Measurements from ENCODE around the gene KLB. TPM values are rescaled to one million over a fixed set of nuclear protein-coding genes. Genes with fewer than 3 reads are reported as not detected.

The KLB gene
- total RNA-seq (2014; rRNA removed; shearing (Covaris generic)): 0.03 TPM in 1 of 2 replicates, not detected in the other
- polyA plus RNA-seq (2016; fragmentation: Nextera tagmentation; extraction: Ambion mirVana): 0.19 and 0.21 TPM in 2 replicates
- long read RNA-seq: 0 reads

DNA sequence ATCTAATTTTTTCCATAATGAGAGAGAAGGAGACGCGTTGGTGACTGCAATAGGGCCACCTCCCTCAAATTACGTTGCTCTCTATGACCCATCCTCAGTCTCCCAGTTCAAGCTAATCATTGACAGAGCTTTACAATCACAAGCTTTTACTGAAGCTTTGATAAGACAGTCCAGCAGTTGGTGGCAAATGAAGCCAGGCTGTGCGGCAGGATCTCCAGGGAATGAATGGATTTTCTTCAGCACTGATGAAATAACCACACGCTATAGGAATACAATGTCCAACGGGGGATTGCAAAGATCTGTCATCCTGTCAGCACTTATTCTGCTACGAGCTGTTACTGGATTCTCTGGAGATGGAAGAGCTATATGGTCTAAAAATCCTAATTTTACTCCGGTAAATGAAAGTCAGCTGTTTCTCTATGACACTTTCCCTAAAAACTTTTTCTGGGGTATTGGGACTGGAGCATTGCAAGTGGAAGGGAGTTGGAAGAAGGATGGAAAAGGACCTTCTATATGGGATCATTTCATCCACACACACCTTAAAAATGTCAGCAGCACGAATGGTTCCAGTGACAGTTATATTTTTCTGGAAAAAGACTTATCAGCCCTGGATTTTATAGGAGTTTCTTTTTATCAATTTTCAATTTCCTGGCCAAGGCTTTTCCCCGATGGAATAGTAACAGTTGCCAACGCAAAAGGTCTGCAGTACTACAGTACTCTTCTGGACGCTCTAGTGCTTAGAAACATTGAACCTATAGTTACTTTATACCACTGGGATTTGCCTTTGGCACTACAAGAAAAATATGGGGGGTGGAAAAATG, at the start of gene KLB:
Gene KLB, plus strand, starts transcription at position 168 of the 821 bp plus-strand sequence. Its CDS starts 20 bp downstream, at position 188.
- H3K27ac ChIP-seq (ENCODE audit: low read depth): no peak within 1 kb of the TSS
- H3K9me2 ChIP-seq (ENCODE audit: insufficient read depth): no peaks in the 10 kb centered on the region
- no peaks in the 10 kb centered on the region for H3K36me3 ChIP-seq (ENCODE audit: insufficient read depth)
- H3K27me3 ChIP-seq (ENCODE audit: insufficient read depth): no peaks in the 10 kb centered on the region
- no peaks in the 10 kb centered on the region for H3F3A ChIP-seq (replicated peaks; ENCODE audit: low read depth)
- Mint-ChIP-seq H3K27ac (no peak within 1 kb of the TSS), H3K9me3 (no peaks in the 10 kb centered on the region), H3K4me3 (no peak within 1 kb of the TSS), H3K27me3 (ENCODE audit: insufficient read depth, low read depth, poor library complexity) (no peaks in the 10 kb centered on the region), H3K4me1 (no peaks in the 10 kb centered on the region), H3K36me3 (ENCODE audit: low read depth) (no peaks in the 10 kb centered on the region)
- no peaks in the 10 kb centered on the region for H3K79me2 ChIP-seq (replicated peaks; ENCODE audit: insufficient read depth)
- H3K4me1 ChIP-seq (ENCODE audit: insufficient read depth): no peaks in the 10 kb centered on the region
- 0 out of 2 replicates have a peak within 1 kb of the TSS, but pooled peaks have one; percentile 8 for H2AFZ ChIP-seq
- H3K4me2 ChIP-seq: no peak within 1 kb of the TSS
- TF ChIP-seq ZNF114 (CRISPR knock-in tag; IDR thresholded peaks at IDR 0.05): no peak
- TF ChIP-seq CREB1 (CRISPR knock-in tag; IDR thresholded peaks at IDR 0.05; ENCODE audit: low read depth): no peak
- no peak for TF ChIP-seq STAT1 (IDR thresholded peaks at IDR 0.05; ENCODE audit: unreplicated experiment)
- no peak within 1 kb of the TSS for H3K4me3 ChIP-seq
- ATAC-seq (no peak), DNase-seq (ENCODE audit: low spot score) (no peak)
- no peaks in the 10 kb centered on the region for H4K20me1 ChIP-seq (replicated peaks; ENCODE audit: insufficient read depth)

DNA sequence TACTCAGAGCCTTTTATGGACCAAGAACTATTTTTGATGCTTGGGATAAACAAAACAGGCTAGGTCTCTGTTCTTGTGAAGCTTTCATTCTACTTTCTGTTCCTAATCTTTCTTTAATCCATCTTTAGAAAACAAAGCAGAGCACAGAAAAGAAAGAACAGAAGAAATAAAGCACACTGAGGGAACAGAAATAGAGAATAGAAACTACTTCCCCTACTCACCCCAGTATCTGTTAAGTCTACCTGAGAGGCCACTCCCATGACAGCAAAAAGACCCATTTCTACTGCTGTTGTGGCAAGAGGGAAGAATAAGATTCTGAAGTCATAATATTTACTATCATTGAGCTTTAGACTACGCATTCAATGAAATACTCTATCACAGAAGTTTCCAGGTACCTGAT, 49.7 kb upstream of the KLB start:
- Histone ChIP-seq H3K27ac (ENCODE audit: low read depth) (peak overlapping the region; percentile 3; the same call in 1 of the 2 replicates), H2AFZ (no peak overlapping the region), H4K20me1 (replicated peaks; ENCODE audit: insufficient read depth) (peaks cover 25% of the 10 kb centered on the region), H3K36me3 (ENCODE audit: insufficient read depth) (no peaks in the 10 kb centered on the region), H3F3A (replicated peaks; ENCODE audit: low read depth) (no peaks in the 10 kb centered on the region), H3K9me2 (ENCODE audit: insufficient read depth) (no peaks in the 10 kb centered on the region), H3K4me2 (no peak overlapping the region), H3K27me3 (ENCODE audit: insufficient read depth) (no peaks in the 10 kb centered on the region), H3K4me1 (ENCODE audit: insufficient read depth) (no peaks in the 10 kb centered on the region), H3K4me3 (no peak overlapping the region), H3K79me2 (replicated peaks; ENCODE audit: insufficient read depth) (peaks cover 100% of the 10 kb centered on the region)
- no peak overlapping the region for H3K4me3 Mint-ChIP-seq
- no peak for ATAC-seq
- peaks cover 4% of the 10 kb centered on the region for H3K27me3 Mint-ChIP-seq (ENCODE audit: insufficient read depth, low read depth, poor library complexity)
- no peaks in the 10 kb centered on the region; the same call in 2 of the 3 replicates for H3K36me3 Mint-ChIP-seq (ENCODE audit: low read depth)
- peaks cover 6% of the 10 kb centered on the region for H3K4me1 Mint-ChIP-seq
- no peak overlapping the region for H3K27ac Mint-ChIP-seq
- no peaks in the 10 kb centered on the region for H3K9me3 Mint-ChIP-seq
- no peak for DNase-seq (ENCODE audit: low spot score)
- TF ChIP-seq EZH2phosphoT487 (IDR thresholded peaks at IDR 0.05; ENCODE audit: unreplicated experiment) (no peak), JUNB (IDR thresholded peaks at IDR 0.05; ENCODE audit: unreplicated experiment) (no peak), ZNF331 (CRISPR knock-in tag; IDR thresholded peaks at IDR 0.05; ENCODE audit: low read depth) (no peak), ZNF114 (CRISPR knock-in tag; IDR thresholded peaks at IDR 0.05) (no peak), EZH2 (IDR thresholded peaks at IDR 0.05; ENCODE audit: low read depth, unreplicated experiment) (no peak), STAT1 (IDR thresholded peaks at IDR 0.05; ENCODE audit: unreplicated experiment) (no peak), CREB1 (CRISPR knock-in tag; IDR thresholded peaks at IDR 0.05; ENCODE audit: low read depth) (no peak), POLR2AphosphoS5 (IDR thresholded peaks at IDR 0.05; ENCODE audit: low read depth) (no peak)
- TF ChIP-seq, protein P1, sequence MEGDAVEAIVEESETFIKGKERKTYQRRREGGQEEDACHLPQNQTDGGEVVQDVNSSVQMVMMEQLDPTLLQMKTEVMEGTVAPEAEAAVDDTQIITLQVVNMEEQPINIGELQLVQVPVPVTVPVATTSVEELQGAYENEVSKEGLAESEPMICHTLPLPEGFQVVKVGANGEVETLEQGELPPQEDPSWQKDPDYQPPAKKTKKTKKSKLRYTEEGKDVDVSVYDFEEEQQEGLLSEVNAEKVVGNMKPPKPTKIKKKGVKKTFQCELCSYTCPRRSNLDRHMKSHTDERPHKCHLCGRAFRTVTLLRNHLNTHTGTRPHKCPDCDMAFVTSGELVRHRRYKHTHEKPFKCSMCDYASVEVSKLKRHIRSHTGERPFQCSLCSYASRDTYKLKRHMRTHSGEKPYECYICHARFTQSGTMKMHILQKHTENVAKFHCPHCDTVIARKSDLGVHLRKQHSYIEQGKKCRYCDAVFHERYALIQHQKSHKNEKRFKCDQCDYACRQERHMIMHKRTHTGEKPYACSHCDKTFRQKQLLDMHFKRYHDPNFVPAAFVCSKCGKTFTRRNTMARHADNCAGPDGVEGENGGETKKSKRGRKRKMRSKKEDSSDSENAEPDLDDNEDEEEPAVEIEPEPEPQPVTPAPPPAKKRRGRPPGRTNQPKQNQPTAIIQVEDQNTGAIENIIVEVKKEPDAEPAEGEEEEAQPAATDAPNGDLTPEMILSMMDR (conservative IDR thresholded peaks at IDR 0.05; ENCODE audit: low read depth in 2 of 2): no peak
- TF ChIP-seq, protein P2, sequence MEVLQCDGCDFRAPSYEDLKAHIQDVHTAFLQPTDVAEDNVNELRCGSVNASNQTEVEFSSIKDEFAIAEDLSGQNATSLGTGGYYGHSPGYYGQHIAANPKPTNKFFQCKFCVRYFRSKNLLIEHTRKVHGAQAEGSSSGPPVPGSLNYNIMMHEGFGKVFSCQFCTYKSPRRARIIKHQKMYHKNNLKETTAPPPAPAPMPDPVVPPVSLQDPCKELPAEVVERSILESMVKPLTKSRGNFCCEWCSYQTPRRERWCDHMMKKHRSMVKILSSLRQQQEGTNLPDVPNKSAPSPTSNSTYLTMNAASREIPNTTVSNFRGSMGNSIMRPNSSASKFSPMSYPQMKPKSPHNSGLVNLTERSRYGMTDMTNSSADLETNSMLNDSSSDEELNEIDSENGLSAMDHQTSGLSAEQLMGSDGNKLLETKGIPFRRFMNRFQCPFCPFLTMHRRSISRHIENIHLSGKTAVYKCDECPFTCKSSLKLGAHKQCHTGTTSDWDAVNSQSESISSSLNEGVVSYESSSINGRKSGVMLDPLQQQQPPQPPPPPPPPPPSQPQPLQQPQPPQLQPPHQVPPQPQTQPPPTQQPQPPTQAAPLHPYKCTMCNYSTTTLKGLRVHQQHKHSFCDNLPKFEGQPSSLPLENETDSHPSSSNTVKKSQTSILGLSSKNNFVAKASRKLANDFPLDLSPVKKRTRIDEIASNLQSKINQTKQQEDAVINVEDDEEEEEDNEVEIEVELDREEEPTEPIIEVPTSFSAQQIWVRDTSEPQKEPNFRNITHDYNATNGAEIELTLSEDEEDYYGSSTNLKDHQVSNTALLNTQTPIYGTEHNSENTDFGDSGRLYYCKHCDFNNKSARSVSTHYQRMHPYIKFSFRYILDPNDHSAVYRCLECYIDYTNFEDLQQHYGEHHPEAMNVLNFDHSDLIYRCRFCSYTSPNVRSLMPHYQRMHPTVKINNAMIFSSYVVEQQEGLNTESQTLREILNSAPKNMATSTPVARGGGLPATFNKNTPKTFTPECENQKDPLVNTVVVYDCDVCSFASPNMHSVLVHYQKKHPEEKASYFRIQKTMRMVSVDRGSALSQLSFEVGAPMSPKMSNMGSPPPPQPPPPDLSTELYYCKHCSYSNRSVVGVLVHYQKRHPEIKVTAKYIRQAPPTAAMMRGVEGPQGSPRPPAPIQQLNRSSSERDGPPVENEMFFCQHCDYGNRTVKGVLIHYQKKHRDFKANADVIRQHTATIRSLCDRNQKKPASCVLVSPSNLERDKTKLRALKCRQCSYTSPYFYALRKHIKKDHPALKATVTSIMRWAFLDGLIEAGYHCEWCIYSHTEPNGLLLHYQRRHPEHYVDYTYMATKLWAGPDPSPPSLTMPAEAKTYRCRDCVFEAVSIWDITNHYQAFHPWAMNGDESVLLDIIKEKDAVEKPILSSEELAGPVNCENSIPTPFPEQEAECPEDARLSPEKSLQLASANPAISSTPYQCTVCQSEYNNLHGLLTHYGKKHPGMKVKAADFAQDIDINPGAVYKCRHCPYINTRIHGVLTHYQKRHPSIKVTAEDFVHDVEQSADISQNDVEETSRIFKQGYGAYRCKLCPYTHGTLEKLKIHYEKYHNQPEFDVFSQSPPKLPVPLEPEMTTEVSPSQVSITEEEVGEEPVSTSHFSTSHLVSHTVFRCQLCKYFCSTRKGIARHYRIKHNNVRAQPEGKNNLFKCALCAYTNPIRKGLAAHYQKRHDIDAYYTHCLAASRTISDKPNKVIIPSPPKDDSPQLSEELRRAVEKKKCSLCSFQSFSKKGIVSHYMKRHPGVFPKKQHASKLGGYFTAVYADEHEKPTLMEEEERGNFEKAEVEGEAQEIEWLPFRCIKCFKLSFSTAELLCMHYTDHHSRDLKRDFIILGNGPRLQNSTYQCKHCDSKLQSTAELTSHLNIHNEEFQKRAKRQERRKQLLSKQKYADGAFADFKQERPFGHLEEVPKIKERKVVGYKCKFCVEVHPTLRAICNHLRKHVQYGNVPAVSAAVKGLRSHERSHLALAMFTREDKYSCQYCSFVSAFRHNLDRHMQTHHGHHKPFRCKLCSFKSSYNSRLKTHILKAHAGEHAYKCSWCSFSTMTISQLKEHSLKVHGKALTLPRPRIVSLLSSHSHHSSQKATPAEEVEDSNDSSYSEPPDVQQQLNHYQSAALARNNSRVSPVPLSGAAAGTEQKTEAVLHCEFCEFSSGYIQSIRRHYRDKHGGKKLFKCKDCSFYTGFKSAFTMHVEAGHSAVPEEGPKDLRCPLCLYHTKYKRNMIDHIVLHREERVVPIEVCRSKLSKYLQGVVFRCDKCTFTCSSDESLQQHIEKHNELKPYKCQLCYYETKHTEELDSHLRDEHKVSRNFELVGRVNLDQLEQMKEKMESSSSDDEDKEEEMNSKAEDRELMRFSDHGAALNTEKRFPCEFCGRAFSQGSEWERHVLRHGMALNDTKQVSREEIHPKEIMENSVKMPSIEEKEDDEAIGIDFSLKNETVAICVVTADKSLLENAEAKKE (CRISPR knock-in tag; IDR thresholded peaks at IDR 0.05): no peak
- TF ChIP-seq, protein P3, sequence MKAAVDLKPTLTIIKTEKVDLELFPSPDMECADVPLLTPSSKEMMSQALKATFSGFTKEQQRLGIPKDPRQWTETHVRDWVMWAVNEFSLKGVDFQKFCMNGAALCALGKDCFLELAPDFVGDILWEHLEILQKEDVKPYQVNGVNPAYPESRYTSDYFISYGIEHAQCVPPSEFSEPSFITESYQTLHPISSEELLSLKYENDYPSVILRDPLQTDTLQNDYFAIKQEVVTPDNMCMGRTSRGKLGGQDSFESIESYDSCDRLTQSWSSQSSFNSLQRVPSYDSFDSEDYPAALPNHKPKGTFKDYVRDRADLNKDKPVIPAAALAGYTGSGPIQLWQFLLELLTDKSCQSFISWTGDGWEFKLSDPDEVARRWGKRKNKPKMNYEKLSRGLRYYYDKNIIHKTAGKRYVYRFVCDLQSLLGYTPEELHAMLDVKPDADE (IDR thresholded peaks at IDR 0.05): no peak
